Keratinocyte (primary cell): ENCODE results near the gene PDXDC1. TPM values are rescaled to one million over a fixed set of nuclear protein-coding genes. Genes with fewer than 3 reads are reported as not detected.
A peak's percentile ranks its signal among the peaks of the same experiment; 100 is the strongest.

ENCODE experiments used
- DNase-seq: peaks from one replicate; pipeline ENCODE4 v3.0.0-alpha.2; 2011; ENCODE audit warnings: low read depth, missing footprints, low spot score
- FAIRE-seq: peaks from 2 replicates; lab custom pipeline; 2011; peaks lifted over from hg19 to GRCh38; lab: Jason Lieb, UNC
- H2AFZ ChIP-seq: 2 replicates; pipeline ENCODE4 v1.6.0; 2012; ENCODE audit warnings: low read length, control low read depth, inconsistent platforms; ENCODE audit not compliant: control insufficient read depth
- H3K27ac ChIP-seq: 2 replicates; pipeline ENCODE4 v1.5.1; 2011; ENCODE audit warnings: low read length; ENCODE audit not compliant: control insufficient read depth, insufficient read depth
- H3K27me3 ChIP-seq: 3 replicates; pipeline ENCODE4 v1.6.0; 2011; ENCODE audit warnings: low read length; ENCODE audit not compliant: control insufficient read depth, insufficient read depth; ENCODE audit errors: extremely low read depth
- H3K36me3 ChIP-seq, 2 experiments: 2 replicates in 1 of 2; 3 replicates in 1 of 2; pipeline ENCODE4 v1.5.1; 2011; ENCODE audit warnings: low read length in 2 of 2, mild to moderate bottlenecking in 1 of 2; ENCODE audit not compliant: control insufficient read depth in 2 of 2, insufficient read depth in 2 of 2; ENCODE audit errors: extremely low read depth in 1 of 2
- H3K4me1 ChIP-seq: 3 replicates; pipeline ENCODE4 v1.5.1; 2011; ENCODE audit warnings: low read length; ENCODE audit not compliant: control insufficient read depth, insufficient read depth; ENCODE audit errors: extremely low read depth
- H3K4me2 ChIP-seq: 3 replicates; pipeline ENCODE4 v1.6.0; 2011; ENCODE audit warnings: low read depth, low read length; ENCODE audit not compliant: control insufficient read depth, insufficient read depth; ENCODE audit errors: extremely low read depth
- H3K4me3 ChIP-seq, 3 experiments: fragments of 200-600 bp in 1 of 3; sonication (generic) in 1 of 3; 2 replicates in 2 of 3; 3 replicates in 1 of 3; pipeline ENCODE4 v1.5.1; 2011 to 2016; ENCODE audit warnings: low read length in 3 of 3, mild to moderate bottlenecking in 3 of 3, control low read depth in 2 of 3, inconsistent platforms in 1 of 3, low read depth in 1 of 3, mixed read lengths in 1 of 3, mixed run types in 1 of 3, moderate library complexity in 1 of 3; ENCODE audit not compliant: control insufficient read depth in 2 of 3, insufficient read depth in 2 of 3; ENCODE audit errors: extremely low read depth in 1 of 3
- H3K79me2 ChIP-seq: 2 replicates; pipeline ENCODE4 v1.6.0; 2012; ENCODE audit warnings: low read length; ENCODE audit not compliant: control insufficient read depth, insufficient read depth
- H3K9ac ChIP-seq: 3 replicates; pipeline ENCODE4 v1.6.0; 2011; ENCODE audit warnings: low read length; ENCODE audit not compliant: control insufficient read depth, insufficient read depth; ENCODE audit errors: extremely low read depth
- H3K9me1 ChIP-seq: 3 replicates; pipeline ENCODE4 v1.6.0; 2011; ENCODE audit warnings: low read length; ENCODE audit not compliant: control insufficient read depth, insufficient read depth; ENCODE audit errors: extremely low read depth
- H3K9me3 ChIP-seq: 2 replicates; pipeline ENCODE4 v1.5.1; 2012; ENCODE audit warnings: low read depth, low read length; ENCODE audit not compliant: control insufficient read depth
- H4K20me1 ChIP-seq: 3 replicates; pipeline ENCODE4 v1.6.0; 2011; ENCODE audit warnings: low read length; ENCODE audit not compliant: control insufficient read depth, insufficient read depth; ENCODE audit errors: extremely low read depth
- EZH2 ChIP-seq: IDR thresholded peaks from one replicate; pipeline ENCODE4 v1.6.1; 2012; ENCODE audit warnings: inconsistent platforms, mild to moderate bottlenecking, low read length, moderate library complexity
- dilution Hi-C: fragments of 300-500 bp; cut with MboI; formaldehyde crosslinking; loops from one replicate; pipeline ENCODE4 v1.7.0; 2020; ENCODE audit warnings: low sequenced_read_pairs; ENCODE audit not compliant: extremely low pct_ligation_motif_present
- polyA plus RNA-seq, 5 experiments: library from polyadenylated mRNA; depleted of rRNA in 3 of 5; stranded (reverse) in 3 of 5; stranded (forward) in 1 of 5; unstranded in 1 of 5; fragments of >200 nt; gene quantifications; 1 replicate in 1 of 5; 2 replicates in 3 of 5; 3 replicates in 1 of 5; pipeline versions ENCODE4 v1.2.1 to v1.2.3, GENCODE V29; 2011 to 2012; ENCODE audit warnings: missing spikeins in 2 of 5, low read depth in 1 of 5, low replicate concordance in 1 of 5
- TF ChIP-seq, protein P1 (sequence below), 3 experiments: IDR thresholded peaks in 1 of 3; conservative IDR thresholded peaks in 1 of 3; optimal IDR thresholded peaks in 1 of 3; 2 replicates in 2 of 3; 3 replicates in 1 of 3; pipeline versions ENCODE3 to v1.5.1; 2011; ENCODE audit warnings: low read length in 3 of 3, mild to moderate bottlenecking in 3 of 3, moderate library complexity in 2 of 3, control low read depth in 1 of 3, inconsistent platforms in 1 of 3; ENCODE audit not compliant: insufficient read depth in 2 of 3; ENCODE audit errors: extremely low read depth in 1 of 3

The PDXDC1 gene
- polyA plus RNA-seq, 1 donor (not counting 4 experiments of a cell fraction or from before 2014, with no cell fraction given) = 70.7 TPM

DNA sequence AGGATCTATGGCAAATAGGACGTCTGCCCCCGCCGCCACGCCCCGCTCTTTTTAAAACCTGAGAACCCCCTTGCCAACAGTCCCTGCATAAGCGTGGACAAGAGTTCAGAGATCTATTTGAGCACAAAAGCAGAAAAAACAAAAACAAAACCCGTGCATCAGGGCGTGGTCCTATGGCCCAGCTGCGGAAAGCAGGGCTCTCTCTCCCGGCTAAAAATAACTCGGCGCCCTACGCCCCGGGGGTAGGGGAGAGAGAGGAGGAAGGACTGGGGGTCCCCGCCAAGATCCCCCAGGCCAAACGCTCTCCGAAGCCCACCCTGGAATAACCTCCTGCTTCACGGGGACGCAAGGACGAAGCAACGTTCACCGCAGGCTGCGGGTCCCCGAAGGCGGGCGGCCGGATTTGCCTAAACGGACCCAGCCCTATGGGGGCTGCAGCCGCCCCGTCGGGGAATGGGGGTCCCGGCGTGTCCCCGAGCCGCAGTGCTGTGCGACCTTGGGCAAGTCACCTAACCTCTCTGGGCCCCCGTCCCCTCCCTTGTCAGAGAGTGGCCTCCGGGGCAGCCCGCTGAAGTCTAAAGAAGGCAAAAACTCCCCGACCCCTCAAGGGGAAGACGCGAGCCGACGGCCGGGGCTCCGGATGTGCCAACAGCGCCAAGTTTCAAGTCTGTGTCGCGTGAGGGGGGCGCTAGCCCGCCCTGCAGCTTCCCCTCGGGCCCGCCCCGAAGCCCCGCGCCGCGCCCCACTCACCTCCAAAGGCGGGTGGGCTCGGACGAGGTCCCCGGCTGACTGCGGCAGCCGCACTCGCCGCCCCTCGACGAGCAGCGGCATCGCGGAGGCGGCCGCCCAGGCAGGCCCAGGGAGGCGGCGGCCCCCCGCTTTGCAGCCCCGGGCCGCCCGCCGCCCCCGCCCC lies 80.6 kb downstream of the PDXDC1 start:
- peak overlapping the region; percentile 77 to 92 (median 80) for H3K4me3 ChIP-seq
- dilution Hi-C loops = no loop called here
- peak overlapping the region; percentile 81 for H3K9ac ChIP-seq
- no peaks in the 10 kb centered on the region for H3K9me1 ChIP-seq
- FAIRE-seq (no peak), DNase-seq (no peak)
- TF ChIP-seq, protein P1, sequence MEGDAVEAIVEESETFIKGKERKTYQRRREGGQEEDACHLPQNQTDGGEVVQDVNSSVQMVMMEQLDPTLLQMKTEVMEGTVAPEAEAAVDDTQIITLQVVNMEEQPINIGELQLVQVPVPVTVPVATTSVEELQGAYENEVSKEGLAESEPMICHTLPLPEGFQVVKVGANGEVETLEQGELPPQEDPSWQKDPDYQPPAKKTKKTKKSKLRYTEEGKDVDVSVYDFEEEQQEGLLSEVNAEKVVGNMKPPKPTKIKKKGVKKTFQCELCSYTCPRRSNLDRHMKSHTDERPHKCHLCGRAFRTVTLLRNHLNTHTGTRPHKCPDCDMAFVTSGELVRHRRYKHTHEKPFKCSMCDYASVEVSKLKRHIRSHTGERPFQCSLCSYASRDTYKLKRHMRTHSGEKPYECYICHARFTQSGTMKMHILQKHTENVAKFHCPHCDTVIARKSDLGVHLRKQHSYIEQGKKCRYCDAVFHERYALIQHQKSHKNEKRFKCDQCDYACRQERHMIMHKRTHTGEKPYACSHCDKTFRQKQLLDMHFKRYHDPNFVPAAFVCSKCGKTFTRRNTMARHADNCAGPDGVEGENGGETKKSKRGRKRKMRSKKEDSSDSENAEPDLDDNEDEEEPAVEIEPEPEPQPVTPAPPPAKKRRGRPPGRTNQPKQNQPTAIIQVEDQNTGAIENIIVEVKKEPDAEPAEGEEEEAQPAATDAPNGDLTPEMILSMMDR (optimal IDR thresholded peaks at IDR 0.05 in 1 of 3, IDR thresholded peaks at IDR 0.05 in 1 of 3, conservative IDR thresholded peaks at IDR 0.05 in 1 of 3; ENCODE audit: extremely low read depth in 1 of 3, insufficient read depth in 2 of 3, low read length in 3 of 3) = peak in 1 of 3 experiments; percentile 11
- no peak for TF ChIP-seq EZH2
- peak overlapping the region; percentile 83 for H2AFZ ChIP-seq
- H3K27me3 ChIP-seq = no peaks in the 10 kb centered on the region
- no peaks in the 10 kb centered on the region for H4K20me1 ChIP-seq
- peaks cover 25% of the 10 kb centered on the region for H3K79me2 ChIP-seq
- H3K36me3 ChIP-seq = peaks cover 0 to 7% of the 10 kb centered on the region in 2 experiments
- peak overlapping the region; percentile 85 for H3K4me2 ChIP-seq
- H3K9me3 ChIP-seq = no peaks in the 10 kb centered on the region
- peaks cover 6% of the 10 kb centered on the region for H3K4me1 ChIP-seq
- peak overlapping the region; percentile 39 for H3K27ac ChIP-seq

DNA sequence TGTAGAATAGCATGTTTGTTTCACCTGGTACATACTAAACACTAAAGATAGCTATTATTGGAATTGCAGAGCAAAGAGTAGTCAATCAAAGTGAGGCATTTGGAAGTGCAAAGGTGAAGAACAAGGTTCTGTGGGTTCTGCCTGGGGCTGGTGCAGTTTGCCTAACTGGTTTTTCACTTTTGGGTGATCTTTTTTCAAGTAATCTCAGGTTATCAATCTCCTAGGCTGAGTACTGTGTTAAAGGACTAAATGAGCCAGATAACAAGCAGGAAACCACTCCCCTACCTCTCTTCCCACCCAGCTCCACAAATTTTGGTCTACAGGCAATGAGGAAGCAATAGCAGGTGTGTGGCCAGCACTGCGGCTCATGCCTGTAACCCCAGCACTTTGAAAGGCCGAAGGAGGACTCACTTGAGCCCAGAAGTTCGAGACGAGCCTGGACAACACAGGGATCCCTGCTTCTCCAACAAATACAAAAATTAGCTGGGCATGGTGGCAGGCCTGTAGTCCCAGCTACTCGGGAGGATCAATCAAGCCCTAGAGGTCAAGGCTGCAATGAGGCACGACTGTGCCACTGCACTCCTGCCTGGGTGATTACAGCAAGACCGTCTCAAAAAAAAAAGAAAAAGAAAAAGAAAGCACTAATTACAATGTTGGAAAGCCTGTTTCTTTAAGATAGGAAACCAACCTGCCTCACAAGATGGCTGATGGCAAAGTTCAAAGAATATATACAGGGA lies 83.0 kb downstream of the PDXDC1 start:
- Histone ChIP-seq H4K20me1 (no peaks in the 10 kb centered on the region), H3K27ac (no peak overlapping the region), H3K9me1 (no peaks in the 10 kb centered on the region), H2AFZ (no peak overlapping the region), H3K27me3 (no peaks in the 10 kb centered on the region), H3K9ac (no peak overlapping the region), H3K4me2 (no peak overlapping the region), H3K9me3 (no peaks in the 10 kb centered on the region), H3K79me2 (peaks cover 19% of the 10 kb centered on the region), H3K4me1 (peaks cover 6% of the 10 kb centered on the region), H3K36me3 (peaks cover 10 to 18% of the 10 kb centered on the region in 2 experiments), H3K4me3 (no peak overlapping the region)
- dilution Hi-C loops = no loop called here
- FAIRE-seq = no peak
- no peak for TF ChIP-seq EZH2
- TF ChIP-seq, protein P1 (optimal IDR thresholded peaks at IDR 0.05 in 1 of 3, IDR thresholded peaks at IDR 0.05 in 1 of 3, conservative IDR thresholded peaks at IDR 0.05 in 1 of 3; ENCODE audit: extremely low read depth in 1 of 3, insufficient read depth in 2 of 3, low read length in 3 of 3) = no peak
- DNase-seq = no peak
